Thyroid gland (tissue), 4 donors: Measurements from ENCODE around the gene CPNE8.

Experiments
- POLR2A ChIP-seq, 2 donors: fragments of 450-650 bp; IDR thresholded peaks; one replicate each; pipeline ENCODE4 v1.6.1; 2017; ENCODE audit warnings: antibody characterized with exemption in 2 of 2, mild to moderate bottlenecking in 2 of 2, moderate library complexity in 1 of 2
- TF ChIP-seq, protein P1 (sequence below), 6 experiments: fragments of 200-600 bp in 3 of 6; fragments of 450-650 bp in 3 of 6; sonication (generic) in 3 of 6; IDR thresholded peaks; one replicate each; pipeline ENCODE4 v1.5.1; 2016 to 2019; ENCODE audit warnings: antibody characterized with exemption in 6 of 6, mild to moderate bottlenecking in 2 of 6, inconsistent platforms in 1 of 6, moderate library complexity in 1 of 6

DNA sequence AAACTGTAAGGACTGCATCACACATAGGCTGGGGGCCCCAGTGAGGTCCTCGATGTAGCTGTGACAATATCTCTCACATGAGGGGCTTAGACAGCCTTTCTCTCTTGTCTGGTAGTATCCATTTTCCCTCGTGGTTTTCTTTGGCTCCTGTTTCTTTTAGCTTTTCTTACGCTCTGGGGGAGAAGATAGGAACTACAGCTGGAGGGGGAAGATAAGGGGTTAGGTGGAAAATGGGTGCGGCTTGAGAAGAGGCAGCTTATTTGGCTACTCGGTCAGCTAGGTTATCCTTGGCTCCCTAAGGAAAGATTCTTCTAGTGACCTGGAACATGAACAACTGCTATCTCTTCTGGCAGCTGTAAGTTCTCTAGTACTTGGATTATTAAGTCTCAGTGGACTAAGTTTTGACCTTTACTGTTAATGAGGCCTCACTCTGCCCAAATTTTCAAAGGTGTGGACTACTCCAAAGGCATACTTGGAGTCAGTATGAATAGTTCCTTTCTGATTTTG is 28.7 kb upstream of the CPNE8 start:
- TF ChIP-seq, protein P1, sequence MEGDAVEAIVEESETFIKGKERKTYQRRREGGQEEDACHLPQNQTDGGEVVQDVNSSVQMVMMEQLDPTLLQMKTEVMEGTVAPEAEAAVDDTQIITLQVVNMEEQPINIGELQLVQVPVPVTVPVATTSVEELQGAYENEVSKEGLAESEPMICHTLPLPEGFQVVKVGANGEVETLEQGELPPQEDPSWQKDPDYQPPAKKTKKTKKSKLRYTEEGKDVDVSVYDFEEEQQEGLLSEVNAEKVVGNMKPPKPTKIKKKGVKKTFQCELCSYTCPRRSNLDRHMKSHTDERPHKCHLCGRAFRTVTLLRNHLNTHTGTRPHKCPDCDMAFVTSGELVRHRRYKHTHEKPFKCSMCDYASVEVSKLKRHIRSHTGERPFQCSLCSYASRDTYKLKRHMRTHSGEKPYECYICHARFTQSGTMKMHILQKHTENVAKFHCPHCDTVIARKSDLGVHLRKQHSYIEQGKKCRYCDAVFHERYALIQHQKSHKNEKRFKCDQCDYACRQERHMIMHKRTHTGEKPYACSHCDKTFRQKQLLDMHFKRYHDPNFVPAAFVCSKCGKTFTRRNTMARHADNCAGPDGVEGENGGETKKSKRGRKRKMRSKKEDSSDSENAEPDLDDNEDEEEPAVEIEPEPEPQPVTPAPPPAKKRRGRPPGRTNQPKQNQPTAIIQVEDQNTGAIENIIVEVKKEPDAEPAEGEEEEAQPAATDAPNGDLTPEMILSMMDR (IDR thresholded peaks at IDR 0.05): no peak
- TF ChIP-seq POLR2A (IDR thresholded peaks at IDR 0.05): no peak
